IMR-90 (cell line): ENCODE results near the gene BSPRY.

Experiments
- BHLHE40 ChIP-seq: fragments of 150-350 bp; IDR thresholded peaks from 2 replicates; pipeline ENCODE4 v1.6.1; 2016; ENCODE audit warnings: mild to moderate bottlenecking, low read depth, low read length
- CEBPB ChIP-seq: IDR thresholded peaks from 2 replicates; pipeline ENCODE4 v1.6.1; 2012; ENCODE audit warnings: low read depth, low read length, improper control_type of control experiment
- FOS ChIP-seq: fragments of 150-350 bp; IDR thresholded peaks from 2 replicates; pipeline ENCODE4 v1.6.1; 2016; ENCODE audit warnings: low read depth, low read length
- MAFK ChIP-seq: IDR thresholded peaks from 2 replicates; pipeline ENCODE4 v1.6.1; 2012; ENCODE audit warnings: low read depth, low read length, improper control_type of control experiment
- MAZ ChIP-seq: IDR thresholded peaks from 2 replicates; pipeline ENCODE4 v1.6.1; 2012; ENCODE audit warnings: low read depth, mild to moderate bottlenecking, low read length, improper control_type of control experiment, moderate library complexity, borderline replicate concordance
- MXI1 ChIP-seq: IDR thresholded peaks from 2 replicates; pipeline ENCODE4 v1.6.1; 2012; ENCODE audit warnings: low read depth, mild to moderate bottlenecking, low read length, moderate library complexity, borderline replicate concordance
- POLR2A ChIP-seq: IDR thresholded peaks from 2 replicates; pipeline ENCODE4 v1.6.1; 2012; ENCODE audit warnings: mild to moderate bottlenecking, low read depth, low read length
- RAD21 ChIP-seq: IDR thresholded peaks from 2 replicates; pipeline ENCODE4 v1.6.1; 2012; ENCODE audit warnings: low read length, improper control_type of control experiment
- RCOR1 ChIP-seq: IDR thresholded peaks from 2 replicates; pipeline ENCODE4 v1.6.1; 2012; ENCODE audit warnings: mild to moderate bottlenecking, low read length, improper control_type of control experiment; ENCODE audit not compliant: insufficient replicate concordance
- RFX5 ChIP-seq: IDR thresholded peaks from 2 replicates; pipeline ENCODE4 v1.8.0; 2012; ENCODE audit warnings: low read depth, mild to moderate bottlenecking, low read length, moderate library complexity
- SMC3 ChIP-seq: fragments of 150-350 bp; IDR thresholded peaks from 2 replicates; pipeline ENCODE4 v1.6.1; 2016; ENCODE audit warnings: low read depth, mild to moderate bottlenecking, antibody characterized with exemption, low read length, moderate library complexity
- TF ChIP-seq, protein P1 (sequence below): conservative IDR thresholded peaks from 2 replicates; pipeline ENCODE4 v1.5.1; 2012; ENCODE audit warnings: mild to moderate bottlenecking, low read depth, low read length, improper control_type of control experiment
- TF ChIP-seq, protein P2 (sequence below): fragments of 150-350 bp; IDR thresholded peaks from 2 replicates; pipeline ENCODE4 v1.6.1; 2017; ENCODE audit warnings: mild to moderate bottlenecking, antibody characterized with exemption, low read length, low read depth
- TF ChIP-seq, protein P3 (sequence below): fragments of 150-350 bp; IDR thresholded peaks from 2 replicates; pipeline ENCODE4 v1.6.1; 2016; ENCODE audit warnings: low read depth, mild to moderate bottlenecking, low read length, moderate library complexity, borderline replicate concordance

DNA sequence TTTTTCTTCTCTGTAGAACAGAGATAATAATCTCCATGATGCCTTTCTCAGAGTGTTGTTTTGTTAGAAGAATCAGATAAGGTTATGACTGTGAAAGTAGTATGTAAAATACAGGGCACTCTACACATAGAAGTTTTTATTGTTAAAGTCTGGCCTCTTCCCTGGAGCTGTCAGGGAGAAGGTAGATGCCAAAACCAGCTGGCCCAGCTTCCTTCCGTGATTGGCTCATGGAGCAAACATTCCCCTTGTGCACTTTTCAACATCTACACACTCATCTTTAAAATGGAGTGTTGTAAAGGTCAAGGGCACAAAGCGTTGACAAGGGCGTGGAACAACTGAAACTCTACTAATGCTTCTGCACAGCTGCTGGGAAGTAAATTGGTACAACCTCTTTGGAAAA is 38.8 kb upstream of the BSPRY start:
- TF ChIP-seq, protein P1, sequence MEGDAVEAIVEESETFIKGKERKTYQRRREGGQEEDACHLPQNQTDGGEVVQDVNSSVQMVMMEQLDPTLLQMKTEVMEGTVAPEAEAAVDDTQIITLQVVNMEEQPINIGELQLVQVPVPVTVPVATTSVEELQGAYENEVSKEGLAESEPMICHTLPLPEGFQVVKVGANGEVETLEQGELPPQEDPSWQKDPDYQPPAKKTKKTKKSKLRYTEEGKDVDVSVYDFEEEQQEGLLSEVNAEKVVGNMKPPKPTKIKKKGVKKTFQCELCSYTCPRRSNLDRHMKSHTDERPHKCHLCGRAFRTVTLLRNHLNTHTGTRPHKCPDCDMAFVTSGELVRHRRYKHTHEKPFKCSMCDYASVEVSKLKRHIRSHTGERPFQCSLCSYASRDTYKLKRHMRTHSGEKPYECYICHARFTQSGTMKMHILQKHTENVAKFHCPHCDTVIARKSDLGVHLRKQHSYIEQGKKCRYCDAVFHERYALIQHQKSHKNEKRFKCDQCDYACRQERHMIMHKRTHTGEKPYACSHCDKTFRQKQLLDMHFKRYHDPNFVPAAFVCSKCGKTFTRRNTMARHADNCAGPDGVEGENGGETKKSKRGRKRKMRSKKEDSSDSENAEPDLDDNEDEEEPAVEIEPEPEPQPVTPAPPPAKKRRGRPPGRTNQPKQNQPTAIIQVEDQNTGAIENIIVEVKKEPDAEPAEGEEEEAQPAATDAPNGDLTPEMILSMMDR: no peak
- TF ChIP-seq POLR2A: no peak
- TF ChIP-seq CEBPB: no peak
- TF ChIP-seq MAZ: no peak
- TF ChIP-seq MAFK: no peak
- TF ChIP-seq FOS: no peak
- no peak for TF ChIP-seq MXI1
- no peak for TF ChIP-seq RFX5
- no peak for TF ChIP-seq BHLHE40
- no peak for TF ChIP-seq RAD21
- TF ChIP-seq RCOR1: no peak
- no peak for TF ChIP-seq SMC3
- TF ChIP-seq, protein P2, sequence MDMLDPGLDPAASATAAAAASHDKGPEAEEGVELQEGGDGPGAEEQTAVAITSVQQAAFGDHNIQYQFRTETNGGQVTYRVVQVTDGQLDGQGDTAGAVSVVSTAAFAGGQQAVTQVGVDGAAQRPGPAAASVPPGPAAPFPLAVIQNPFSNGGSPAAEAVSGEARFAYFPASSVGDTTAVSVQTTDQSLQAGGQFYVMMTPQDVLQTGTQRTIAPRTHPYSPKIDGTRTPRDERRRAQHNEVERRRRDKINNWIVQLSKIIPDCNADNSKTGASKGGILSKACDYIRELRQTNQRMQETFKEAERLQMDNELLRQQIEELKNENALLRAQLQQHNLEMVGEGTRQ: no peak
- TF ChIP-seq, protein P3, sequence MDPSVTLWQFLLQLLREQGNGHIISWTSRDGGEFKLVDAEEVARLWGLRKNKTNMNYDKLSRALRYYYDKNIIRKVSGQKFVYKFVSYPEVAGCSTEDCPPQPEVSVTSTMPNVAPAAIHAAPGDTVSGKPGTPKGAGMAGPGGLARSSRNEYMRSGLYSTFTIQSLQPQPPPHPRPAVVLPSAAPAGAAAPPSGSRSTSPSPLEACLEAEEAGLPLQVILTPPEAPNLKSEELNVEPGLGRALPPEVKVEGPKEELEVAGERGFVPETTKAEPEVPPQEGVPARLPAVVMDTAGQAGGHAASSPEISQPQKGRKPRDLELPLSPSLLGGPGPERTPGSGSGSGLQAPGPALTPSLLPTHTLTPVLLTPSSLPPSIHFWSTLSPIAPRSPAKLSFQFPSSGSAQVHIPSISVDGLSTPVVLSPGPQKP: no peak
